Measurements from ENCODE around the gene MBD6. TPM values are rescaled to one million over a fixed set of nuclear protein-coding genes. Genes with fewer than 3 reads are reported as not detected.
A peak's percentile ranks its signal among the peaks of the same experiment; 100 is the strongest.

Gene MBD6
- total RNA-seq, 6 donors from 2014 or later = 25.1 to 184 (median 94.7) TPM

- peaks cover 0 to 20% (median 6%) of the 10 kb centered on the region in 4 donors for H3K36me3 ChIP-seq
- peak overlapping the region; percentile 87 to 92 (median 91) for H3K27ac ChIP-seq
- H3K4me1 ChIP-seq = peaks cover 28 to 50% (median 33%) of the 10 kb centered on the region in 4 donors
- peak overlapping the region; percentile 58 to 87 (median 82) for H3K4me3 ChIP-seq
- DNase-seq = no peak
- peaks cover 0 to 18% (median 10%) of the 10 kb centered on the region in 4 donors for H3K27me3 ChIP-seq
- TF ChIP-seq POLR2A (IDR thresholded peaks at IDR 0.05) = no peak
- peak in 1 of 2 donors; percentile 36 for TF ChIP-seq POLR2AphosphoS5 (IDR thresholded peaks at IDR 0.05)
- peak in 1 of 6 experiments; percentile 8 for TF ChIP-seq CTCF (IDR thresholded peaks at IDR 0.05)
- TF ChIP-seq EP300 (IDR thresholded peaks at IDR 0.05) = no peak
- WGBS, 2 donors = 62 to 70% methylated on average over 14 to 15 of the region's 15 CpGs
- no peaks in the 10 kb centered on the region for H3K9me3 ChIP-seq
- ATAC-seq (ENCODE audit: low FRiP score in 2 of 2) = no peak
Measured at GRCh38 chr12:57545809-57546437, 23.3 kb downstream of the MBD6 start.

- peak in 3 of 4 donors; percentile 21 to 63 (median 56) for TF ChIP-seq POLR2A (IDR thresholded peaks at IDR 0.05)
- peak; percentile 62 to 65 for TF ChIP-seq POLR2AphosphoS5 (IDR thresholded peaks at IDR 0.05)
- TF ChIP-seq EP300 (IDR thresholded peaks at IDR 0.05) = no peak
- TF ChIP-seq CTCF (IDR thresholded peaks at IDR 0.05) = peak in 2 of 6 experiments; percentile 4 to 13
- ATAC-seq (ENCODE audit: low FRiP score in 2 of 2) (peak; percentile 98), DNase-seq (peak; percentile 90 to 98)
- Histone ChIP-seq H3K27me3 (peaks cover 0 to 18% (median 10%) of the 10 kb centered on the region in 4 donors), H3K4me3 (peak within 1 kb of the TSS; percentile 58 to 87 (median 82)), H3K36me3 (peaks cover 0 to 12% (median 4%) of the 10 kb centered on the region in 4 donors), H3K9me3 (no peaks in the 10 kb centered on the region), H3K4me1 (peaks cover 28 to 50% (median 33%) of the 10 kb centered on the region in 4 donors), H3K27ac (peak within 1 kb of the TSS; percentile 87 to 92 (median 91))
- 1% methylated on average over 33 to 38 of the region's 56 CpGs for WGBS, 2 donors
Measured at GRCh38 chr12:57546438-57547287, 24.0 kb downstream of the MBD6 start, which contains the start of gene DCTN2. Gene DCTN2, minus strand, starts transcription at chr12:57547192. Its CDS starts 129 bp downstream, at chr12:57547063.

GRCh38 chr12:57547288-57548012, 24.8 kb downstream of the MBD6 start:
- H3K27me3 ChIP-seq = peaks cover 0 to 18% (median 10%) of the 10 kb centered on the region in 4 donors
- H3K27ac ChIP-seq = peak overlapping the region in 3 of 4 donors; percentile 87 to 92 (median 92)
- no peaks in the 10 kb centered on the region for H3K9me3 ChIP-seq
- ATAC-seq (ENCODE audit: low FRiP score in 2 of 2) (no peak), DNase-seq (no peak)
- H3K4me3 ChIP-seq = peak overlapping the region in 3 of 4 donors; percentile 58 to 84 (median 81)
- H3K4me1 ChIP-seq = peaks cover 28 to 50% (median 33%) of the 10 kb centered on the region in 4 donors
- no peak for TF ChIP-seq POLR2A (IDR thresholded peaks at IDR 0.05)
- H3K36me3 ChIP-seq = peaks cover 0 to 5% (median 0%) of the 10 kb centered on the region in 4 donors
- WGBS, 2 donors = 19 to 21% methylated on average over 9 of the region's 9 CpGs

- Histone ChIP-seq H3K27me3 (peaks cover 0 to 18% (median 10%) of the 10 kb centered on the region in 4 donors), H3K4me1 (peaks cover 28 to 50% (median 33%) of the 10 kb centered on the region in 4 donors), H3K4me3 (no peak overlapping the region), H3K9me3 (no peaks in the 10 kb centered on the region), H3K27ac (no peak overlapping the region), H3K36me3 (no peaks in the 10 kb centered on the region)
- ATAC-seq (ENCODE audit: low FRiP score in 2 of 2) = no peak
- whole genome bisulfite sequencing, 2 donors = 94 to 98% methylated on average over 2 of the region's 2 CpGs
- TF ChIP-seq CTCF (IDR thresholded peaks at IDR 0.05) (no peak), POLR2AphosphoS5 (IDR thresholded peaks at IDR 0.05) (no peak), EP300 (IDR thresholded peaks at IDR 0.05) (no peak), POLR2A (IDR thresholded peaks at IDR 0.05) (no peak)
- no peak for DNase-seq
Measured at GRCh38 chr12:57548013-57548315, 25.3 kb downstream of the MBD6 start.

All from upper lobe of left lung (tissue), 6 donors.